Kidney (tissue), 14 donors: Measurements from ENCODE around the gene PBX4. TPM values are rescaled to one million over a fixed set of nuclear protein-coding genes. Genes with fewer than 3 reads are reported as not detected.

Experiments used
- DNase-seq, 5 donors: peaks; one replicate each; pipeline ENCODE4 v3.0.0-alpha.2; 2013 to 2020
- FAIRE-seq: peaks from 2 replicates; lab custom pipeline; 2012; peaks lifted over from hg19 to GRCh38; lab: Jason Lieb, UNC
- H3K27ac ChIP-seq, 2 donors: one replicate each; pipeline ENCODE4 v1.7.0; 2013; ENCODE audit warnings: low read depth in 2 of 2, low read length in 2 of 2, inconsistent platforms in 1 of 2
- H3K27me3 ChIP-seq: one replicate; pipeline ENCODE4 v1.7.1; 2013; ENCODE audit warnings: low read length, inconsistent platforms; ENCODE audit not compliant: control insufficient read depth, insufficient read depth
- H3K36me3 ChIP-seq, 3 donors: one replicate each; pipeline versions ENCODE4 v1.7.0 to v1.7.1; 2013; ENCODE audit warnings: low read length in 3 of 3, control low read depth in 1 of 3, inconsistent platforms in 1 of 3; ENCODE audit not compliant: insufficient read depth in 3 of 3, control insufficient read depth in 2 of 3
- H3K4me1 ChIP-seq, 3 donors: one replicate each; pipeline versions ENCODE4 v1.7.0 to v1.7.1; 2013; ENCODE audit warnings: low read length in 3 of 3, inconsistent platforms in 1 of 3, low read depth in 1 of 3; ENCODE audit not compliant: control insufficient read depth in 2 of 3, insufficient read depth in 2 of 3
- H3K4me3 ChIP-seq, 3 donors: one replicate each; pipeline versions ENCODE4 v1.7.0 to v1.8.1; 2013; ENCODE audit warnings: low read length in 3 of 3, control low read depth in 1 of 3, inconsistent platforms in 1 of 3
- H3K9ac ChIP-seq, 3 donors: one replicate each; pipeline versions ENCODE4 v1.7.0 to v1.7.1; 2013; ENCODE audit warnings: low read length in 3 of 3, control low read depth in 1 of 3, inconsistent platforms in 1 of 3
- H3K9me3 ChIP-seq, 3 donors: one replicate each; pipeline versions ENCODE4 v1.7.0 to v1.7.1; 2013; ENCODE audit warnings: low read length in 3 of 3, control low read depth in 1 of 3, inconsistent platforms in 1 of 3; ENCODE audit not compliant: control insufficient read depth in 2 of 3, insufficient read depth in 1 of 3
- CTCF ChIP-seq: IDR thresholded peaks from 3 replicates; pipeline ENCODE4 v1.5.1; 2012; ENCODE audit warnings: mild to moderate bottlenecking, moderate library complexity, borderline replicate concordance; ENCODE audit not compliant: insufficient read depth; ENCODE audit errors: extremely low read depth
- intact Hi-C: fragments of 100-400 bp; cut with DNase I; formaldehyde crosslinking; loops from one replicate; pipeline ENCODE4 v1.11.1; 2022
- polyA plus RNA-seq: library from polyadenylated mRNA; stranded (reverse); fragments of 350-450 nt; fragmentation: Illumina TruSeq; extraction: RNeasy Lipid Tissue Mini Kit (QIAGEN cat#74804); gene quantifications from one replicate; pipeline ENCODE4 v1.2.3, GENCODE V29; 2014; ENCODE audit warnings: low read depth, low replicate concordance; ENCODE audit not compliant: insufficient read depth
- total RNA-seq: library from RNA; stranded (reverse); fragmentation: NEBNext Ultra II Directional; extraction: Animal tissue kit (Norgen Biotek cat#: 25700); gene quantifications from one replicate; pipeline ENCODE4 v1.2.1, GENCODE V29; 2021
- donor health status: control.
- donor health status: control.
- donor health status: control.
- donor health status: control.
- donor health status: control.
- donor health status: DM: yes; HTN: yes; CAD: no.
- donor health status: Normal renal cell carcinoma (clear cell type).

The PBX4 gene
- total and polyA plus RNA-seq, 2 donors from 2014 or later, result 3.9 to 5.7 TPM

- H3K27me3 ChIP-seq, result peaks cover 9% of the 10 kb centered on the region
- intact Hi-C loops, result no loop called here
- no peak overlapping the region for H3K27ac ChIP-seq
- H3K36me3 ChIP-seq, result no peaks in the 10 kb centered on the region
- FAIRE-seq (no peak), DNase-seq (peak in 2 of 5 donors; percentile 34 to 67)
- no peak for TF ChIP-seq CTCF
- H3K9ac ChIP-seq, result no peak overlapping the region
- H3K4me3 ChIP-seq, result no peak overlapping the region
- H3K9me3 ChIP-seq, result no peaks in the 10 kb centered on the region
- H3K4me1 ChIP-seq, result peaks cover 0 to 8% (median 0%) of the 10 kb centered on the region in 3 donors
Measured at GRCh38 chr19:19544257-19544953, 74.1 kb downstream of the PBX4 start.

GRCh38 chr19:19543640-19544039 lies 74.8 kb downstream of the PBX4 start:
- no peak overlapping the region for H3K27ac ChIP-seq
- H3K36me3 ChIP-seq, result no peaks in the 10 kb centered on the region
- FAIRE-seq, result no peak
- no peaks in the 10 kb centered on the region for H3K9me3 ChIP-seq
- H3K9ac ChIP-seq, result no peak overlapping the region
- TF ChIP-seq CTCF, result no peak
- no peak overlapping the region for H3K4me3 ChIP-seq
- H3K4me1 ChIP-seq, result peaks cover 0 to 10% (median 0%) of the 10 kb centered on the region in 3 donors
- DNase-seq, result peak in 2 of 5 donors; percentile 37 to 60
- peaks cover 13% of the 10 kb centered on the region for H3K27me3 ChIP-seq
- intact Hi-C loops, result no loop called here

GRCh38 chr19:19543101-19543500 lies 75.4 kb downstream of the PBX4 start:
- H3K36me3 ChIP-seq, result no peaks in the 10 kb centered on the region
- TF ChIP-seq CTCF, result no peak
- intact Hi-C loops, result no loop called here
- H3K27ac ChIP-seq, result no peak overlapping the region
- peak in 2 of 5 donors; percentile 25 to 65 for DNase-seq
- peaks cover 0 to 14% (median 5%) of the 10 kb centered on the region in 3 donors for H3K4me1 ChIP-seq
- no peaks in the 10 kb centered on the region for H3K9me3 ChIP-seq
- no peak overlapping the region for H3K9ac ChIP-seq
- no peak for FAIRE-seq
- no peak overlapping the region for H3K4me3 ChIP-seq
- H3K27me3 ChIP-seq, result peaks cover 15% of the 10 kb centered on the region
